ENCODE measurements around the gene EHMT1.

EHMT1 gene

GRCh38 chr9:137817236-137818200, 198.7 kb downstream of the EHMT1 start:
- no peak for DNase-seq

- DNase-seq: no peak
Observed at GRCh38 chr9:137818286-137818685, 199.5 kb downstream of the EHMT1 start.

GRCh38 chr9:137820161-137820855, 201.5 kb downstream of the EHMT1 start:
- DNase-seq: peak in 10 of 56 donors; percentile 10 to 56 (median 38)

GRCh38 chr9:137823986-137824771, 205.4 kb downstream of the EHMT1 start:
- no peak for DNase-seq

GRCh38 chr9:137825324-137825989, 206.7 kb downstream of the EHMT1 start:
- DNase-seq: no peak

- DNase-seq: no peak
Observed at GRCh38 chr9:137827908-137828526, 209.2 kb downstream of the EHMT1 start.

- DNase-seq: no peak
Observed at GRCh38 chr9:137828527-137829259, 209.9 kb downstream of the EHMT1 start.

- DNase-seq: no peak
Observed at GRCh38 chr9:137829260-137829996, 210.6 kb downstream of the EHMT1 start.

- DNase-seq: no peak
Observed at GRCh38 chr9:137832191-137832700, 213.4 kb downstream of the EHMT1 start.

- peak in 6 of 56 donors; percentile 26 to 58 (median 40) for DNase-seq
Observed at GRCh38 chr9:137832830-137833590, 214.2 kb downstream of the EHMT1 start.

GRCh38 chr9:137833721-137834613, 215.2 kb downstream of the EHMT1 start:
- DNase-seq: no peak

GRCh38 chr9:137834846-137835546, 216.2 kb downstream of the EHMT1 start:
- DNase-seq: no peak

GRCh38 chr9:137836151-137836830, 217.5 kb downstream of the EHMT1 start:
- DNase-seq: no peak

GRCh38 chr9:137836831-137837241, 218.0 kb downstream of the EHMT1 start:
- DNase-seq: no peak

All from nucleus accumbens (tissue), 56 donors.